Measurements from ENCODE around the gene CTNNA1.

CTNNA1 gene

GRCh38 chr5:138950421-138951031 is 197.3 kb downstream of the CTNNA1 start:
- Histone ChIP-seq H3K36me3 (ENCODE audit: control insufficient read depth, insufficient read depth, low read length) (peaks cover 6% of the 10 kb centered on the region), H3K4me3 (ENCODE audit: low read depth, low read length) (no peak overlapping the region), H3K27me3 (ENCODE audit: control insufficient read depth, insufficient read depth, low read length) (no peaks in the 10 kb centered on the region), H3K9ac (ENCODE audit: low read depth, low read length) (no peak overlapping the region), H3K9me3 (ENCODE audit: control insufficient read depth, insufficient read depth, low read length) (no peaks in the 10 kb centered on the region), H3K4me1 (ENCODE audit: control insufficient read depth, insufficient read depth, low read length) (no peaks in the 10 kb centered on the region)

GRCh38 chr5:138951091-138951985 is 198.1 kb downstream of the CTNNA1 start:
- H3K27me3 ChIP-seq (ENCODE audit: control insufficient read depth, insufficient read depth, low read length) = no peaks in the 10 kb centered on the region
- no peaks in the 10 kb centered on the region for H3K9me3 ChIP-seq (ENCODE audit: control insufficient read depth, insufficient read depth, low read length)
- no peaks in the 10 kb centered on the region for H3K4me1 ChIP-seq (ENCODE audit: control insufficient read depth, insufficient read depth, low read length)
- peaks cover 6% of the 10 kb centered on the region for H3K36me3 ChIP-seq (ENCODE audit: control insufficient read depth, insufficient read depth, low read length)
- no peak overlapping the region for H3K9ac ChIP-seq (ENCODE audit: low read depth, low read length)
- no peak overlapping the region for H3K4me3 ChIP-seq (ENCODE audit: low read depth, low read length)

GRCh38 chr5:138951986-138952735 is 198.9 kb downstream of the CTNNA1 start:
- no peaks in the 10 kb centered on the region for H3K27me3 ChIP-seq (ENCODE audit: control insufficient read depth, insufficient read depth, low read length)
- H3K4me3 ChIP-seq (ENCODE audit: low read depth, low read length) = no peak overlapping the region
- H3K4me1 ChIP-seq (ENCODE audit: control insufficient read depth, insufficient read depth, low read length) = no peaks in the 10 kb centered on the region
- peaks cover 6% of the 10 kb centered on the region for H3K36me3 ChIP-seq (ENCODE audit: control insufficient read depth, insufficient read depth, low read length)
- H3K9me3 ChIP-seq (ENCODE audit: control insufficient read depth, insufficient read depth, low read length) = no peaks in the 10 kb centered on the region
- no peak overlapping the region for H3K9ac ChIP-seq (ENCODE audit: low read depth, low read length)

GRCh38 chr5:138952962-138953361 is 199.7 kb downstream of the CTNNA1 start:
- Histone ChIP-seq H3K4me3 (ENCODE audit: low read depth, low read length) (no peak overlapping the region), H3K9me3 (ENCODE audit: control insufficient read depth, insufficient read depth, low read length) (no peaks in the 10 kb centered on the region), H3K36me3 (ENCODE audit: control insufficient read depth, insufficient read depth, low read length) (peaks cover 6% of the 10 kb centered on the region), H3K4me1 (ENCODE audit: control insufficient read depth, insufficient read depth, low read length) (no peaks in the 10 kb centered on the region), H3K27me3 (ENCODE audit: control insufficient read depth, insufficient read depth, low read length) (no peaks in the 10 kb centered on the region), H3K9ac (ENCODE audit: low read depth, low read length) (no peak overlapping the region)

- Histone ChIP-seq H3K36me3 (ENCODE audit: control insufficient read depth, insufficient read depth, low read length) (peaks cover 6% of the 10 kb centered on the region), H3K4me1 (ENCODE audit: control insufficient read depth, insufficient read depth, low read length) (no peaks in the 10 kb centered on the region), H3K27me3 (ENCODE audit: control insufficient read depth, insufficient read depth, low read length) (no peaks in the 10 kb centered on the region), H3K9me3 (ENCODE audit: control insufficient read depth, insufficient read depth, low read length) (no peaks in the 10 kb centered on the region), H3K9ac (ENCODE audit: low read depth, low read length) (no peak overlapping the region), H3K4me3 (ENCODE audit: low read depth, low read length) (no peak overlapping the region)
Measured at GRCh38 chr5:138953387-138954256, 200.4 kb downstream of the CTNNA1 start.

GRCh38 chr5:138954257-138955012 is 201.2 kb downstream of the CTNNA1 start:
- Histone ChIP-seq H3K9ac (ENCODE audit: low read depth, low read length) (no peak overlapping the region), H3K9me3 (ENCODE audit: control insufficient read depth, insufficient read depth, low read length) (no peaks in the 10 kb centered on the region), H3K27me3 (ENCODE audit: control insufficient read depth, insufficient read depth, low read length) (no peaks in the 10 kb centered on the region), H3K36me3 (ENCODE audit: control insufficient read depth, insufficient read depth, low read length) (peaks cover 6% of the 10 kb centered on the region), H3K4me3 (ENCODE audit: low read depth, low read length) (no peak overlapping the region), H3K4me1 (ENCODE audit: control insufficient read depth, insufficient read depth, low read length) (no peaks in the 10 kb centered on the region)

GRCh38 chr5:138955013-138955660 is 201.9 kb downstream of the CTNNA1 start:
- H3K4me3 ChIP-seq (ENCODE audit: low read depth, low read length) = no peak overlapping the region
- H3K4me1 ChIP-seq (ENCODE audit: control insufficient read depth, insufficient read depth, low read length) = no peaks in the 10 kb centered on the region
- H3K36me3 ChIP-seq (ENCODE audit: control insufficient read depth, insufficient read depth, low read length) = peaks cover 6% of the 10 kb centered on the region
- no peaks in the 10 kb centered on the region for H3K9me3 ChIP-seq (ENCODE audit: control insufficient read depth, insufficient read depth, low read length)
- no peak overlapping the region for H3K9ac ChIP-seq (ENCODE audit: low read depth, low read length)
- no peaks in the 10 kb centered on the region for H3K27me3 ChIP-seq (ENCODE audit: control insufficient read depth, insufficient read depth, low read length)

- no peak overlapping the region for H3K9ac ChIP-seq (ENCODE audit: low read depth, low read length)
- peaks cover 6% of the 10 kb centered on the region for H3K36me3 ChIP-seq (ENCODE audit: control insufficient read depth, insufficient read depth, low read length)
Measured at GRCh38 chr5:138955671-138956295, 202.6 kb downstream of the CTNNA1 start.

GRCh38 chr5:138956801-138957200 is 203.6 kb downstream of the CTNNA1 start:
- H3K9me3 ChIP-seq (ENCODE audit: control insufficient read depth, insufficient read depth, low read length) = no peaks in the 10 kb centered on the region
- no peak overlapping the region for H3K4me3 ChIP-seq (ENCODE audit: low read depth, low read length)
- no peaks in the 10 kb centered on the region for H3K36me3 ChIP-seq (ENCODE audit: control insufficient read depth, insufficient read depth, low read length)
- no peak overlapping the region for H3K9ac ChIP-seq (ENCODE audit: low read depth, low read length)
- H3K4me1 ChIP-seq (ENCODE audit: control insufficient read depth, insufficient read depth, low read length) = no peaks in the 10 kb centered on the region
- no peaks in the 10 kb centered on the region for H3K27me3 ChIP-seq (ENCODE audit: control insufficient read depth, insufficient read depth, low read length)

More at GRCh38 chr5:138955671-138956295, 202.6 kb downstream of the CTNNA1 start:
- Histone ChIP-seq H3K9me3 (ENCODE audit: control insufficient read depth, insufficient read depth, low read length) (no peaks in the 10 kb centered on the region), H3K4me1 (ENCODE audit: control insufficient read depth, insufficient read depth, low read length) (no peaks in the 10 kb centered on the region), H3K4me3 (ENCODE audit: low read depth, low read length) (no peak overlapping the region), H3K27me3 (ENCODE audit: control insufficient read depth, insufficient read depth, low read length) (no peaks in the 10 kb centered on the region)

GRCh38 chr5:138960145-138960692 is 207.0 kb downstream of the CTNNA1 start:
- H3K4me1 ChIP-seq (ENCODE audit: control insufficient read depth, insufficient read depth, low read length) = peaks cover 14% of the 10 kb centered on the region
- no peaks in the 10 kb centered on the region for H3K27me3 ChIP-seq (ENCODE audit: control insufficient read depth, insufficient read depth, low read length)
- no peak overlapping the region for H3K9ac ChIP-seq (ENCODE audit: low read depth, low read length)
- no peak overlapping the region for H3K4me3 ChIP-seq (ENCODE audit: low read depth, low read length)
- H3K36me3 ChIP-seq (ENCODE audit: control insufficient read depth, insufficient read depth, low read length) = no peaks in the 10 kb centered on the region
- no peaks in the 10 kb centered on the region for H3K9me3 ChIP-seq (ENCODE audit: control insufficient read depth, insufficient read depth, low read length)
